ENCODE measurements around the gene SDHD.
"Not testable (repeated sequence)": the region's sequence is repeated elsewhere in the genome, so short reads cannot be mapped to it uniquely, and the experiment has no call there.

Gene SDHD

GRCh38 chr11:112086422-112087191 lies at the start of gene SDHD, which contains the start of gene TIMM8B:
SDHD (plus strand) TSS chr11:112086873; CDS start chr11:112086908, 35 bp downstream.
TIMM8B (minus strand) TSS chr11:112086756; CDS start chr11:112086723, 33 bp downstream.
- peak; percentile 50 for TF ChIP-seq CTCF (IDR thresholded peaks at IDR 0.05; ENCODE audit: control insufficient read depth, insufficient read depth, low read depth, low read length, missing control alignments)
- peak; percentile 82 for DNase-seq (ENCODE audit: low read depth)
- H3K4me3 ChIP-seq (ENCODE audit: control insufficient read depth, low read depth, low read length) = peak within 1 kb of the TSS; percentile 89

DNA sequence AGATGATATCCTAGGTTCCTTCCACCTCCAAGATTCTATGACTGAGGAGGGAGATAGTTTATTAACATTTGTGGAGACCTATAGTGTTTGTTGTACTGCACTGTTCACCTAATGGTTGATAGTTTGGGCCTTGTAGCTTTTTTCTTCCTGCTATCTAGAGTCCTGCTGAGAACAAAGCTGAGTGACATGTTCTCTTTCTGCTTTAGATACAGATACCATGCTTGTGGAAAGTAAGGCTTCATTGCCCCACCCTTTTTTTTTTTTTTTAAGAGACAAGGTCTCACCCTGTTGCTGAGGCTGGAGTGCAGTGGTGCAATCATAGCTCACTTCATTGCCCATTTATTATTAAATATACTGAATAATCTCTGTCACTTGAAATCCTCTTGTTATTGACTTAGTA lies 49.1 kb upstream of the SDHD start:
- no peak overlapping the region for H3K4me3 ChIP-seq (ENCODE audit: control insufficient read depth, low read depth, low read length)
- TF ChIP-seq CTCF (IDR thresholded peaks at IDR 0.05; ENCODE audit: control insufficient read depth, insufficient read depth, low read depth, low read length, missing control alignments) = no peak
- no peak for DNase-seq (ENCODE audit: low read depth)

DNA sequence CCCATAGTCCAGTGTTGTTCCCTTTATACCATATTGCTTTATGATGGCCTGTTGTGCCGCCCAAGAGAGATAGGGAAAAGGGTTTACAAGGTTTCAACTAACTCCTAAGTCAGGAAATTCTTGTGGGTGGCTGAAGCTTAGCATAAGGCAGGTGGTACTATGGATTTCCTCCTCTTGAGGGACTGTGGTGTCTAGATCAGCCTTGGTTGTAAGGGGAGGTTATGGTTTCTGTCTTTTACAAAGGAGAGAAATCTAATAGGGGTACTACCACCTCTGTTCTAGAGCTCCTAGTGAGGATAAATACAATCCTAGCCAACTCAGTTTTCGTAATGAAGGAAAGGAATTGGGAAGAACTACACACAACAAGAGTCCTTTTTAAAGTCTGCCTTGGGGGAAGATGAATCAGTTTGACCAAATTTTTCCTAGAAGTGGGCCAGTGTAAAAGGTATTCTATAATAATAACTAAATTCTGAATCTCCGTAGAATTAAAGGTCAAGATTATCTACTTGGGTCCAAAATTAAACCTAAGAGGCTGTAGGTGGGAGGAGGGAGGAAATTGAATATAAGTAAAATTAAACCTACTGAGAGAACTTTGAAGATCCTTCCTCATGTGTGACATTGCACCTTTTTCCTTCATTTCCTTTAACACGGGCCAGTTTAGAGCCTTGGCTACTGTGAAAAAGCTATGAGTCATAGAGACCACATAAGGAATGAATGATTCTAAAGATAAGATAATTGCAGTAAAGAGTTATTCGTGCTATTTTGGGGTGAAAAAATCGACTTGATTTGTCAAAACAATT lies 44.3 kb upstream of the SDHD start:
- TF ChIP-seq CTCF (IDR thresholded peaks at IDR 0.05; ENCODE audit: control insufficient read depth, insufficient read depth, low read depth, low read length, missing control alignments) = no peak
- H3K4me3 ChIP-seq (ENCODE audit: control insufficient read depth, low read depth, low read length) = no peak overlapping the region
- DNase-seq (ENCODE audit: low read depth) = peak; percentile 16

- TF ChIP-seq CTCF (IDR thresholded peaks at IDR 0.05; ENCODE audit: control insufficient read depth, insufficient read depth, low read depth, low read length, missing control alignments) = no peak
- no peak for DNase-seq (ENCODE audit: low read depth)
- H3K4me3 ChIP-seq (ENCODE audit: control insufficient read depth, low read depth, low read length) = no peak overlapping the region
These were observed 43.7 kb upstream of the SDHD start for GRCh38 chr11:112042961-112043304.

GRCh38 chr11:112044961-112045360 lies 41.7 kb upstream of the SDHD start:
- DNase-seq (ENCODE audit: low read depth) = no peak
- TF ChIP-seq CTCF (IDR thresholded peaks at IDR 0.05; ENCODE audit: control insufficient read depth, insufficient read depth, low read depth, low read length, missing control alignments) = no peak
- no peak overlapping the region for H3K4me3 ChIP-seq (ENCODE audit: control insufficient read depth, low read depth, low read length)

- not testable (repeated sequence) for H3K4me3 ChIP-seq (ENCODE audit: control insufficient read depth, low read depth, low read length); DNase-seq (ENCODE audit: low read depth)
These were observed 40.0 kb upstream of the SDHD start for GRCh38 chr11:112046647-112047046.

DNA sequence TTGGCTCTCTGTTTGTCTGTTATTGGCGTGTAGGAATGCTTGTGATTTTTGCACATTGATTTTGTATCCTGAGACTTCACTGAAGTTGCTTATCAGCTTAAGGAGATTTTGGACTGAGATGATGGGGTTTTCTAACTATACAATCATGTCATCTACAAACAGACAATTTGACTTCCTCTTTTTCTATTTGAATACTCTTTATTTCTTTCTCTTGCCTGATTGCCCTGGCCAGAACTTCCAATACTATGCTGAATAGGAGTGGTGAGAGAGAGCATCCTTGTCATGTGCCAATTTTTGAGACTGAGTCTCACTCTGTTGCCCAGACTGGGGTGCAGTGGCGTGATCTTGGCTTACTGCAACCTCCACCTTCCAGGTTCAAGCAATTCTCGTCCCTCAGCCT lies 38.4 kb upstream of the SDHD start:
- DNase-seq (ENCODE audit: low read depth); H3K4me3 ChIP-seq (ENCODE audit: control insufficient read depth, low read depth, low read length): not testable (repeated sequence)
